ENCODE results near the gene PHKA1.
"Not testable (repeated sequence)": the region's sequence is repeated elsewhere in the genome, so short reads cannot be mapped to it uniquely, and the experiment has no call there.

Gene PHKA1

DNA sequence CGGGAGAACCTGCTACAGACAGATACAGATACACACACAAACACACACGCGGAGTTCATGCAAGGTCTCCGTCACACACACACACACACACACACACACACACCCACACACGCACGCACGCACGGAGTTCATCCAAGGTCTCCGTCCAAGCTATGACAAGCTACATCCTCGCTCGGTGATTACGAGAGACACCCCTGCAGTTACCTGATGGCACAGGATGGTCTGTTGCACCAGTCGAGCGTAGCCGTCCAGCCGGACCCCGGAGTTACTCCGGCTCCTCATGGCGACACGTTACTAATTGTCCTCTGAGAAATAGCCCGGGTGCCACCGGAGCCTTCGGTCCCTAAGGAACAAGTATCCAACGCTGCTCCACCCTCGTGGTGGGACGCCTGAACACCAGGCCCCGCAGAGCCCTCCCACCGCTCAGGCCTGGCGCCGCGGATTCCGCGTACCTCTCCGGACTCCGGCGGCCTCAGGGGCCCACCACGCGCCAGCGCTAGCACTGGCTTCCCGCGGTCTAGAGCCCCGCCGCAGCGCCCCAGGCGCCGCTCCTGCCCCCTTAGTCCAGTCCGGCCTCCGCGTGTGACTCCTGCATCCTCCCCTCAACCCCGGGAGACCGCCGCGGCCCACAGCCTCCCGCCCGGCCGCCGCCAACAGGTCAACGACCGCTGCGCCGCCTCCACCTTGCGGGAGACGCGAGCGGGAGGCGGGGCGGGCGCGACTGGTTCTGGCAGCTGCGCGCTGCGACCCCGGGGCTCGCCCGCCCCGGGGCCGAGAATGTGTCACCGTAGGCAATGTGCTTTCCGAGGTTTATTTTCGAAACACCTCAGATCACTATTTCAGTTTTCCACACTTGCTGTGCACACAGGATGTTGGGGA lies at the start of gene PHKA1:
TSS of gene PHKA1 (minus strand) at position 708 of the 879 bp plus-strand sequence. CDS start at position 282, 426 bp downstream.
- DNase-seq: peak; percentile 19

DNA sequence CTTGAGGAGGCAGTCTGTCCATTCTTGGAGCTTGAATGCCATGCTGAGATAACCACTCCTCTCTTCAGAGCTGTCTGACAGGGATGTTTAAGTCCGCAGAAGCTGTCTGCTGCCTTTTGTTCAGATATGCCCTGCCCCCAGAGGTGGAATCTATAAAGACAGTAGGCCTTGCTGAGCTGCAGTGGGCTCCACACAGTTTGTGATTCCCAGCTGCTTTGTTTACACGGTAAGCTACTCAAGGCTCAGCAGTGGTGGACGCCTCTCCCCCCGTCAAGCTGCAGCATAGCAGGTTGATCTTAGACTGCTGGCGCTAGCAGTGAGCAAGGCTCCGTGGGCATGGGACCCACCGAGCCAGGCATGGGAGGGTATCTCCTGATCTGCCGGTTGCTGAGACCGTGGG lies 46.3 kb upstream of the PHKA1 start:
- DNase-seq: not testable (repeated sequence)

DNA sequence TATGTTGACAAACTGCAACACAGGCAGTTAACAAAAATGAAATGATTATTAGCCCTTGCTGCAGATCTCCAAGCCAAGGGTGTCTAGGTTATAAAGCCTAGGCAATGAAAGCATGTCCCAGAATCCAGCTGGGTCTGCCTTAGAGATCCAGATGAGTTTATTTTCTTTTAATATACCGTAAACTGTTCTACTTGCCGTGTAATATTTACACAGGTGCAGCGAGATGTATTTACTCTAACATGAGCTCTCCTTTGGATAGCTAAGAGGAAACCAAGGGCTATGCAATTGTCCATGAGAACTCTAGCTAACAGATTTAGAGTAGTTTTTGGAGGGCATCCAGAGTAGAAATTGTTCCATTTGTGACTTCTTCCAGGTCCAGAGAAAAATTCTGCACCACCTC lies 34.4 kb upstream of the PHKA1 start:
- DNase-seq: not testable (repeated sequence)

DNA sequence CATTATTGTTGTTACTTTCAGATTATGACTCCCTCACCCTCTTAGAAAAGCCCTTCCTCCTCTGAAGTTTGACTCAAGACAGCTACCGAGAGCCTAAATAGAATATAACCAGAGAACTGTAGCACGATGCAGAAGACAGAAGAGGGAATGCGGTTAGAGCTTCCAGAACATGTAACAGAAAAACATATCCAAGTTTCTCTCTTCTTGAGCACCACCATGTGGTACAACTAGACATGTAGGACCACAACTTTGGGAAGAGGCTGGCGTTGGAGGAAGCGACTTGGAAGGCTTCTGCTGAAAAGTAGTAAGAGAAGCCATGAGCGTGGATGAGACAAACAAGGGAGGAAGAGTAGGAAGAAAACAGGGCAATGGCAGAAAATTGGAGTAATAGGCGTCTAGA lies 31.4 kb upstream of the PHKA1 start:
- not testable (repeated sequence) for DNase-seq

DNA sequence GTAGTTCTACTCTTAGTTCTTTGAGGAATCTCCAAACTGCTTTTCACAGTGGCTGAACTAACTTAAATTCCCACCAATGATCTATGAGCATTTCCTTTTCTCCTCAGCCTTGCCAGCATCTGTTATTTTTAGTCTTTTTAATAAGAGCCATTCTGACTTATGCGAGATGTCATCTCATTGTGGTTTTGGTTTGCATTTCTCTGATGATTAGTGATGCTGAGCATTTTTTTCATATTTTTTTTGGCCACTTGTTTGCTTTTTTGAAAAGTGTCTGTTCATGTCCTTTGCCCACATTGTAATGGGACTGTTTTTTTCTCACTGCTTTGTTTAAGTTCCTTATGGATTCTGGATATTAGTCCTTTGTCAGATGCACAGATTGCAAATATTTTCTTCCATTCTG lies 21.5 kb upstream of the PHKA1 start:
- peak; percentile 3 for DNase-seq

DNA sequence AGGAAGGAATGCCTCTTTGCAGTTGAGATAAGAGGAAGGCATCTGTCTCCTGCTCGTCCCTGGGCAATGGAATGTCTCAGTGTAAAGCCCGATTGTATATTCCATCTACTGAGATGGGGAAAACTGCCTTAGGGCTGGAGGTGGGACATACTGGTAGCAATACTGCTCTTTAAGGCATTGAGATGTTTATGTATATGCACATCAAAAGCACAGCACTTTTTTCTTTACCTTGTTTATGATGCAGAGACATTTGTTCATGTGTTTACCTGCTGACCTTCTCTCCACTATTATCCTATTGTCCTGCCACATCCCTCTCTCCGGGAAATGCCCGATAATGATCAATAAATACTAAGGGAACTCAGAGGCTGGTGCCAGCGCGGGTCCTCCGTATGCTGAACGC lies 19.5 kb upstream of the PHKA1 start:
- DNase-seq: not testable (repeated sequence)

DNA sequence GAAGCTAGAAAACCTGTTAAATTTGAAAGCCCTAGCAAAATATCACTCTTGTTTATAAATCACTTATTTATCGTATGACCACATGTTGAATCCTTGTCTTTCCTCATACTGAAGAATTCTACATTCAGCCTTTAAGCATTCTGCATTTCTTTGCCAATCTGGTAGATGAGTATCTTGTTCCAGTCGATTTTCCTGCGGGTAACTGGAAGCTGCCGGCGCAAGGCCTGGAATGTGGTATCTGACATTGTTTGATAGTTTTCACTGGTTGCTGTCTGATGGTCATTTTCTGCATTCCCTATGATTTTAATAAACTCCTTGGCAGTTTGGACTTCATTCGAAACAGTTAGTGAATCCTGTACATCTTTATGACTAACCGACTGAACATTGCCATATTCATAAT lies 13.7 kb upstream of the PHKA1 start:
- no peak for DNase-seq

DNA sequence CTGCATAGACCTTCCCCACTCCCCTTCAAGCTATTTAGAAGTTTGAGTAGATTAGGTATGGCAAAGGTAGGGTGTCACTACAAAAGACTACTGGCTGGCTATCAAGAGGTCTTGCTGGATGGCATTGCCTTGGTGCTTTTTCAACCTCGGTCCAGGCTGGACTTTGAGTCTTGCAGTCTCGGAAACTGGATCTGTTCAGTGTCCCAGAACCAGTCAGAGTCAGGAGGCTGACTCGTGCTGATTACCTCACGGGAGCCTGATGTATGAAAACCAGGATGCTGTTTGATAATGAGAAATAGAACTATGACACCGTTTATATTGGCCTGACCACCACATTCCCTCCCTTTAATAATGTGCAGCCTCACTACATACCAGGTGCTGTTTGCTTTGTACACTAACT lies 2.7 kb upstream of the PHKA1 start:
- DNase-seq: no peak

DNA sequence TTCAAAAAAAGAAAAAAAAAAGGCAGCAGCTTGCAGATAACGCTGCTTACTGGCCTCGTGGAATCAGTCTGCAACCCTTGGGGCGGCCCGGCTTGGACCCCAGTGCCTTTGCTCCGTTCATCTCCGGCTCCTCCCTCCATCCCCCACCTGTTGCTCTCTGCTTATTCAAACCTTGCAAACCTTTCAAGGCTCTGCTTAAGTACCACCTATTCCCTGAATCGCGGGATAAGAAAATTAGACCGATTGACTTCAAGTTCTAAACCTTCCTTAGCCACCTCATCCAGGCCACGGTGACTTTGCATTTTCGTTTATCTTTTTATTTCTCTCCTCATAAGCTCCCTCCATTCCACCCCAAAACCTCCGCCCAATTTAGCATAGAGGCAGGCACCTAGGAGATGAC lies 1.4 kb upstream of the PHKA1 start:
- DNase-seq: no peak

DNA sequence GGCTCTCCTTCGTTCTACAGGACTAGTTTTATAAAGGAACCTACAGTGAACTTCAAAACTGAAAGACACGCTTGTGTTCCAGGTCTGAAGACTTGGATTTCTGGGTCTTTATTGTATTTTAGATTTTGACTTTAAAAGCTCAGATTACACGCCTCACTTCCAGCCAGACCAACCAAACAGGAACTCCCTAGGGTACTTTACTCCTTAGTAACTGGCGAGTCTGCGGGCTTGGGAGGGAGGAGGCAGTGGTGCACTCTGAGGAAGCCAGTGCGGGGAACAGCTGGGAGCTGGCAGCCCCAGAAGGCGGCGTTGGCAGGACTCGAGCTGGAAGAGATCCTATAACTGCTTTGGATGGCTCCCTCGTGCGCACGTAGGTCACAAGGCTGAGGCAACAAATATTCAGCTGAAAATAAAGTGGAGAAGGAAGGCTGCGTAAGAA lies 391 bp upstream of the PHKA1 start:
- DNase-seq: peak; percentile 52

DNA sequence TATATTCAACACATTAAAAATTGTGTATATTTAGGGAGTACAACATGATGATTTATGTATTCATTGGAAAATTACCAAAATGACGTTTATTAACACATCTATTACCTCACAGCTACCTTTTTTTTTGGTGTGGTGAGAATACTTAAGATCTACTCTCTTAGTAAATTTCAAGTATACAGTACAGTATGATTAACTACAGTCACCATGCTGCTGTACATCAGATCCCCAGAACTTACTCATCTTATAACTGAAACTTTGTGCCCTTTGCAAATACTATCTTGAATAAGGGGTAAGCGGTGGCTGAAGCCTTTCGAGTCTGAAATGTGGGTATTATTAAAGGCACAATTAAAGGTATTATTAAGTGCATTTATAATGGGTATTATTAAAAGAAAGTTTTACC lies 976 bp downstream of the PHKA1 start:
- DNase-seq: no peak

DNA sequence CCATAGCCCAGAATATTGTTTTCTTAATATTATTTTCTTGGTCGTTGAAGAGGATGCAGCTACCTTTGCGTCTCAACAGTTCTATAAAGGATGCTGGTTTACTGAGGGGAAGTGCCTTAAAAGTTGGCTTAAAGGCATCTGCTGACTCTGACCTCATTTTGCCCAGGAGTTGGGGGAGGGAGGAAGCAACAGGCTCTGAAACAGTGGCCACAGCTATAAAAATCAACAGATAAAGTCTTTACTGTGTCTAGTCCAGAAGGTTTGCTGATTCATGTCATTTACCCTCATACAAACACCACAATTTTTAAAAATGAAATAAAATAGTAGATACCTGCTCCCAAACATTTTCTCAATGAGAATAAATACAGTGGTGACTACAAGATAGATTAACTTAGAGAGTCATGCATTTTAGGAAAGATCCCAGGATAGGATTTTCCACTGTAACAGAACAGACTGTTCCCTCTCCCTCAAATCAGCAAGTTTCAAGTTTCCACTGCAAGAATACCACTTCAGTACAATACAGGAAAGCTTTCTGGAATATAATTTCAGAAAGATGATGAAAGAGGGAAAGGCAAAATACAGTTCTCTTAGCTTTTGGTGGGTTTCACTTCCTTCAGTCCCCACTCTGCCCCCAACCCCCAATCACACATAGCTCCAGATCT lies 1.9 kb downstream of the PHKA1 start:
- no peak for DNase-seq

DNA sequence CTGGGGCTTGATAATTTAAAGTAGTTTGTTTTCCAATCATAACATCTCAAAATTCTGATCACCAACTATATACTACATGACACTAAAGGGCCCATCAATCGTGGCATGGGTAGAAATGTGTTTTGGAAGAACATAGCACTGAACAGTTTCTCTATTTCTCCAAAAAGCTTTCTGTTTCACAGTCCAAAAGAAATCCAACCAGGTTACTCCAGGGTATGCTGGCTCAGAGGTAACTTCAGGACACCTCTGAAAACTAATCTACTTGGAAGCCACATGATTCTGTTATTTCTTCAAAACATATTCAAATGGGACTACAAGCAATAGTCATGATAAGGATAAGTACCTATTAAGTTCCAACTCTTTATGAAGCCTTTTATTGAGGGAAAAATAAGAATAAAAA lies 8.3 kb downstream of the PHKA1 start:
- DNase-seq: no peak

DNA sequence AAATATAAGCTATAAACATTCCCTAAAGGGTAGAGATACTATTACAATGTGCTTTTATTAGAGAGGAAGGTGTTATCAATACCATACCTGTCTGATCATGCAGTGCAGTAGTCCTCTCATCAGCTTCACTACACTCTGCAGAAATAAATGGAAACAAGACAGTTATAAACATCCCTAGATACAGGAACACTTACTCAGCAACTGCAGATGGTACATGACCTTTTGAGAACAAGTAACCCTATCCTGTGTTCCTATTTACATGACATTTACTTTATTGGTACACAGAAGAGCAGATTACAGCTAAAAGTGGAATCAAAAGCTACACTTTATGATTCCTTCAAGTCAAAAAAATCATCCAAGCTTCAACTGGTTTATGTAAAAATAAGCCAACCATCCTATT lies 9.0 kb downstream of the PHKA1 start:
- no peak for DNase-seq

DNA sequence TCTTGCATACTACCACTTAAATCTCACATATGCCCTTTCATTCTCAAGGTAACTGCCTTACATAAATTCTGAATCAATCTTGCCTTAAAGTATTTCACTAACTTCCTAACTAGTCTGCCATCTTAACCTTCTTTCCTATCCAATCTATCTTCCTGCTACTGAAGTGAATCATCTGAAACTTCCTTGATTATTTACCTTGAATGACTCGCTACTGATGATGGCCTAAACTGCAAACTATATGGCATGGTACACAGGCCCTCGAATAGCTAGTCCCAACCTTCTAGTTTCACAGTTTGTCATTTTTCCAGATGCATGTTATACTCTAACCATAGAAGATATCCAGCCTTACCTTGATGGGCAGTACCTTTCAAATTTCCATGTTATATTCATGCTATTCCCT lies 19.9 kb downstream of the PHKA1 start:
- no peak for DNase-seq

DNA sequence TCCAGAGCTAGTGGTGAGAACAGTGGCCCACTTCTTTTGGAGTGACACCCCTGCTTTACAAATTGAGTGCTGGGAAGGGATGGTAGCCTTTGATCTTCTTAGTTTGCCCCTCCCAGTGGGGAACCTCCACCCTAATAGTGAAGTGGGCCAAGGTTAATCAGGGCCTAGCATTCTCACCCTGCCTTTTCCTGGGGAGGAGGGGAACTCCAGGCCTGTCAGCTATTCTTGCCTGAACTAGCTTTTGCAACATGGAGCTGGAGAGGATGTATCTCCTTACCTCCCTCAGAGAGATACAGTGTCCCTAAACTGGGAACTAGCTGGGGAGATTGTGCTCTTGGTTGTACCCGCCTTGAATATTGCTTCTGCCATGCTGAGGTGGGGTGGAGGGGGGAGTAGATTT lies 20.6 kb downstream of the PHKA1 start:
- DNase-seq: no peak

DNA sequence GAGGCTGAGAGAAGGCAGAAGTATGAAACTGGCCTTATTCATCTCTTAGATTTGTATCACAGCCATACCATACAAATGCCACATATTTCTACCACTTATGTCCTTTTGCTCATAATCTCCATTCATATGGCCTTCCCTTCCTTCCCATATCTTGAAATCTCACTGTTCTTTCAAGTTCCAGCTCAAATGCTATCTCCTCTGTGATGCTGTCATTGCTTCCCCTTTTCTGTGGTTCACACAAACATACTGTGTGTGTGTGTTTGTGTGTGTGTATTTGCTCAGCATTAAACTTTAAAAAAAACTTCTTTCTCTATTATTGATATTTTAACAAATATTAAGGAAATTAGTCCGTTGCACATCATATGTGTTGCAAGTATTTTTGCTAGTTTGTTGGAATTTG lies 26.7 kb downstream of the PHKA1 start:
- no peak for DNase-seq

DNA sequence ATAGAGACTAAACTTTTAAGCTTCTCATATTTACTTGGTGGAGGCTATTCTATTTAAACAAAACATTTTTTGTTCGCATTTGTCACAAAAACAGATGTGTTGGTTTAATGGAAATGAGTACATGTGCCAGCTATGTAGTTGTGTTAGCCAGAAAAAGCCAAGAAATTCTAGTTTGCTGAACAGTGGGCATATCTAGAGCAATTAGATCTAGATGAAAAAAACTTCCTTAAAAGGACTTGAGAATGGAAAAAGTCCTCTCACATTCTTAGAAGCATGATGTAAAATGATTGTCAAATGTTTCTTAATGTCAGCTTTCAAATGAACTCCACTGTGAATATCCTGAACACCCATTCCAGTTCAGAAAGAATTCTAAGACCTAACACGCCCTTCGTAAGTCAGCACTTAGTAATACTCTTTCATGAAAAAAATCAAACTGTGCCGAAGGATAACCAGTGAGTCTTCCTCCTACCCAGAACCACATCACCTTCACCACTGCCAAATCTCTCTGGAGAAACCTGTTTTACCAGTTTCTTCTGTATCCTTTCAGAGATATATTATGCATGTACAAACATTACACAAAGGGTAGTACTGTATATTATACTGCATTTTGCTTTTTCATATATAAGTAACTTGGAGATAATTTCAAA lies 28.2 kb downstream of the PHKA1 start:
- peak; percentile 61 for DNase-seq

DNA sequence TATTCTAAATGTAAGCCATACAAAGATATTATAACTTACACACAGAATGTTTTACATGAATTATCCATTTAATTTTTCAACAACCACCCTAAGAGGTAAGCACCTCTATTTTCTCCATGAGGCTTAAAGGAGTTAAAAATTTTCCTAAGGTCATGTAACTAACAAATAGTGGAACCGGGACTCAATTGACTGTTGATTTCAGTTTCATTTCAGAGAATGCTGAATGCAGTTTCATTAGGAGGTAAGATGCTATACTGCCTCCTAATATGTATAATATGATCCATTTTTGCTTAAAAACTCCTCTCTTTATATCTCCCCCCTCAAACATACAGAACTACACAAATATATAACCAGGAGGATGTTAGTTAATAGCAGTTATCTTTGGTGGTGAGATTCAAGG lies 29.1 kb downstream of the PHKA1 start:
- DNase-seq: no peak

DNA sequence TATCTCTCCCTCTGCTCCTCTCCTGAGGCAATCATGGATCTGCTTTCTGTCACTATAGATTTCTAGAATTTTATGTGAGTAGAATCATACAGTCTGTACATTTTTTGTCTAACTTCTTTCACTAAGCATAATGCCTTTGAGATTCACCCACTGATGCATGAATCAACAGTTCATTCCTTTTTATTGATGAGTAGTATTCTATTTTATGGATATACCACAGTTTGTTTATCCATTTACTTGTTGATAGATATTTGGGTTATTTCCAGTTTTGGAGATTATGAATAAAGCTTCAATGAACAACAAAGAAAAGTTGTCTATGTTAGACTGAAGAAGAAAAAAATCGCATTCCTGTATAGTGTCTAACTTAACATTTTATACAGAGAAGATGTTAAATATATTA lies 30.5 kb downstream of the PHKA1 start:
- no peak for DNase-seq

DNA sequence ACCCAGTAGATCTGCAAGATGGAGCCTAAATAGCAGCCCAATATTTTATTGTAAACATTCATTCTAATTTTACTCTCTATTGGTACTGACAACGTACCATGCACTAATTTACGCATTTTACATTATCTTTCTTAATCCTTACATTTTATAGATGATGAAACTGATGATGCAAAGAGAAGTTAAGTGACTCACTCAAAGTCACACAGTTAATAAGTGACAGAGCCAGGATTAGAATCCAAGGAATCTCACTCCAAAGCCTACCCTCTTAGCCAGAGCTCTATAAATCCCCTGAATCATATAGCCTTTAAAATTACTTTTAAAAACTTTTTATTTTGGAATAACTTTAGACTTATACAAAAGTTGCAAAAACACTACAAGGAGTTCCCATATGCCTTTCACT lies 37.6 kb downstream of the PHKA1 start:
- no peak for DNase-seq

DNA sequence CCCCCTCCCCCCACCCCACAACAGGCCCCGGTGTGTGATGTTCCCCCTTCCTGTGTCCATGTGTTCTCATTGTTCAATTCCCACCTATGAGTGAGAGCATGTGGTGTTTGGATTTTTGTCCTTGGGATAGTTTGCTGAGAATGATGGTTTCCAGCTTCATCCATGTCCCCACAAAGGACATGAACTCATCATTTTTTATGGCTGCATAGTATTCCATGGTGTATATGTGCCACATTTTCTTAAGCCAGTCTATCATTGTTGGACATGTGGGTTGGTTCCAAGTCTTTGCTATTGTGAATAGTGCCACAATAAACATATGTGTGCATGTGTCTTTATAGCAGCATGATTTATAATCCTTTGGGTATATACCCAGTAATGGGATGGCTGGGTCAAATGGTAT lies 40.2 kb downstream of the PHKA1 start:
- DNase-seq: not testable (repeated sequence)

DNA sequence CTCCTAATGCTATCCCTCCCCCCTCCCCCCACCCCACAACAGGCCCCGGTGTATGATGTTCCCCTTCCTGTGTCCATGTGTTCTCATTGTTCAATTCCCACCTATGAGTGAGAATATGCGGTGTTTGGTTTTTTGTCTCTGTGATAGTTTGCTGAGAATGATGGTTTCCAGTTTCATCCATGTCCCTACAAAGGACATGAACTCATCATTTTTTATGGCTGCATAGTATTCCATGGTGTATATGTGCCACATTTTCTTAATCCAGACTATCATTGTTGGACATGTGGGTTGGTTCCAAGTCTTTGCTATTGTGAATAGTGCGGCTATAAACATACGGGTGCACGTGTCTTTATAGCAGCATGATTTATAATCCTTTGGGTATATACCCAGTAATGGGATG lies 44.6 kb downstream of the PHKA1 start:
- DNase-seq: not testable (repeated sequence)

DNA sequence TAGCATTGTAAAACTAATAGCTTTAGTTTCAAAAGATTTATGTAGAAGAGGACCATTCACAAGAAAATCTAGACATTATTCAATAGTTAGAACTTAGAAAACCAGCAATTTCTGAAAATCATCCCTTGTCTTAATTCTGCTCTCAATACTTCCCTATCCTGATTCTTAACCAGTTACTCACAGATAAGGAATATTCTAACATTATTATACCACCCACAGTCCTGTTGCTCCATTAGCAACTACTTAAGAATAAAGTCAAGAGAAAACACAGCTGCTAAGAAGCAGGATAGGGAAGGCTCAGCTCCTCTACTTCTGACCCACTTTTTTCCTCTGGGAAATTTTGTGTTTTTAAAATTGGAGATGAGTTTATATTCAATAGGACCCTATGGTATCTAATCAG lies 47.7 kb downstream of the PHKA1 start:
- no peak for DNase-seq

Measured in HCEC 1CT (cell line).